CMK (cell line): ENCODE measurements around the gene DEFB124.

ENCODE experiments used
- DNase-seq: peaks from one replicate; pipeline ENCODE4 v3.0.0-alpha.2; 2010; ENCODE audit warnings: low read depth

Gene DEFB124

GRCh38 chr20:31425797-31426196 is 49.1 kb downstream of the DEFB124 start:
- no peak for DNase-seq

GRCh38 chr20:31418307-31418706 is 56.6 kb downstream of the DEFB124 start:
- no peak for DNase-seq

GRCh38 chr20:31415653-31416052 is 59.3 kb downstream of the DEFB124 start:
- no peak for DNase-seq
